Transverse colon (tissue), 4 donors: Measurements from ENCODE around the gene BBX. TPM values are rescaled to one million over a fixed set of nuclear protein-coding genes. Genes with fewer than 3 reads are reported as not detected.

Source experiments
- DNase-seq: peaks from one replicate; pipeline ENCODE4 v3.0.0-alpha.2; 2019
- H3K27ac ChIP-seq, 4 donors: fragments of 200-600 bp; sonication (generic); 2 replicates each; pipeline ENCODE4 v1.5.1; 2016 to 2018; ENCODE audit warnings: inconsistent platforms in 4 of 4
- H3K27me3 ChIP-seq: fragments of 200-600 bp; sonication (generic); 2 replicates; pipeline ENCODE4 v1.5.1; 2017; ENCODE audit warnings: inconsistent platforms
- H3K36me3 ChIP-seq, 4 donors: fragments of 200-600 bp; sonication (generic); 2 replicates each; pipeline ENCODE4 v1.5.1; 2017 to 2019; ENCODE audit warnings: inconsistent platforms in 4 of 4
- H3K4me1 ChIP-seq, 4 donors: fragments of 200-600 bp; sonication (generic); 2 replicates each; pipeline ENCODE4 v1.5.1; 2017 to 2020; ENCODE audit warnings: inconsistent platforms in 4 of 4
- H3K4me3 ChIP-seq, 4 donors: fragments of 200-600 bp; sonication (generic); 1 replicate in 1 of 4; 2 replicates in 3 of 4; pipeline versions ENCODE4 v1.5.1 to v1.6.1; 2017 to 2019; ENCODE audit warnings: inconsistent platforms in 4 of 4
- H3K9me3 ChIP-seq, 2 donors: fragments of 200-600 bp; sonication (generic); 2 replicates each; pipeline ENCODE4 v1.5.1; 2017 to 2019; ENCODE audit warnings: inconsistent platforms in 2 of 2
- EP300 ChIP-seq: sonication (generic); formaldehyde crosslinking; IDR thresholded peaks from one replicate; pipeline ENCODE4 v1.6.1; 2017; ENCODE audit warnings: antibody characterized with exemption, low read depth
- POLR2A ChIP-seq: fragments of 450-650 bp; IDR thresholded peaks from one replicate; pipeline ENCODE4 v1.6.1; 2016; ENCODE audit warnings: antibody characterized with exemption, mild to moderate bottlenecking, moderate library complexity
- POLR2AphosphoS5 ChIP-seq, 3 donors: sonication (generic); formaldehyde crosslinking; IDR thresholded peaks; one replicate each; pipeline ENCODE4 v1.6.1; 2016; ENCODE audit warnings: antibody characterized with exemption in 3 of 3
- WGBS, 2 donors: methylation state at CpG; one replicate each; pipeline ENCODE4 v1.1.5; 2018; ENCODE audit warnings: low coverage in 1 of 2; 5-methylcytosine and 5-hydroxymethylcytosine counted together
- in situ Hi-C, 4 donors: fragments of 200-750 bp; cut with MboI; loops; one replicate each; pipeline versions ENCODE4 v1.15.0 to v1.15.1; 2017; ENCODE audit warnings: low sequenced_read_pairs in 3 of 4, low pct_ligation_motif_present in 1 of 4, low pct_unique_long_range_greater_than_20kb in 1 of 4
- intact Hi-C: fragments of 100-400 bp; cut with DNase I; formaldehyde crosslinking; loops from one replicate; pipeline ENCODE4 v1.15.1; 2023; ENCODE audit warnings: low total_unique reads
- total RNA-seq, 4 donors: library from RNA; depleted of rRNA; stranded (reverse); fragments of >200 nt; gene quantifications; one replicate each; pipeline ENCODE4 v1.1.0, GENCODE V29; 2016
- TF ChIP-seq, protein P1 (sequence below), 5 experiments: fragments of 200-600 bp in 3 of 5; fragments of 450-650 bp in 2 of 5; sonication (generic) in 3 of 5; IDR thresholded peaks; 1 replicate in 2 of 5; 2 replicates in 3 of 5; pipeline ENCODE4 v1.5.1; 2016 to 2017; ENCODE audit warnings: antibody characterized with exemption in 5 of 5, inconsistent platforms in 3 of 5, mild to moderate bottlenecking in 2 of 5, moderate library complexity in 1 of 5

The BBX gene
- total RNA-seq, 4 donors from 2014 or later: 22.5 to 39.6 (median 33.1) TPM

DNA sequence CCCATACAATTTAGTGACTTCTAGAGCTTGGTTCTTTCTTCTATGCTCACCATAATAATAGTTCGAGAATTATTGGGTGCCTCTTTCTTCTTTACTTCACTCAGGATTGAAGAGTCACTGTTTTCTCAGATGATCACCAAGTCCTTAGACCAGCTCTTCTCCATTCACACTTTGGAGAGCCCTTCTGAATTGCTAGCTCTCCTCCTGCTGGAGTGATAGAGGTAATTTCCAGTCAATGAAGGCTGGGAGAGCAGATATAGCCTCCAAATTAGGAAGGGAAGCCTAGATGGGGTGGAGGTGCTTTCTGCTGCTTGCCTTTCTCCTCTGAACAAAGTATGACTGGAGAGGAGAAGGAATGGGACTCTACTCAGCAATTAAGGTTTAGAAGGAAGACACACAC lies 10.7 kb upstream of the BBX start:
- DNase-seq: no peak
- intact Hi-C loops (no loop called here), in situ Hi-C loops (no loop called here)
- 56 to 79% methylated on average over 1 of the region's 1 CpG for WGBS, 2 donors
- no peak overlapping the region for H3K27ac ChIP-seq
- TF ChIP-seq, protein P1, sequence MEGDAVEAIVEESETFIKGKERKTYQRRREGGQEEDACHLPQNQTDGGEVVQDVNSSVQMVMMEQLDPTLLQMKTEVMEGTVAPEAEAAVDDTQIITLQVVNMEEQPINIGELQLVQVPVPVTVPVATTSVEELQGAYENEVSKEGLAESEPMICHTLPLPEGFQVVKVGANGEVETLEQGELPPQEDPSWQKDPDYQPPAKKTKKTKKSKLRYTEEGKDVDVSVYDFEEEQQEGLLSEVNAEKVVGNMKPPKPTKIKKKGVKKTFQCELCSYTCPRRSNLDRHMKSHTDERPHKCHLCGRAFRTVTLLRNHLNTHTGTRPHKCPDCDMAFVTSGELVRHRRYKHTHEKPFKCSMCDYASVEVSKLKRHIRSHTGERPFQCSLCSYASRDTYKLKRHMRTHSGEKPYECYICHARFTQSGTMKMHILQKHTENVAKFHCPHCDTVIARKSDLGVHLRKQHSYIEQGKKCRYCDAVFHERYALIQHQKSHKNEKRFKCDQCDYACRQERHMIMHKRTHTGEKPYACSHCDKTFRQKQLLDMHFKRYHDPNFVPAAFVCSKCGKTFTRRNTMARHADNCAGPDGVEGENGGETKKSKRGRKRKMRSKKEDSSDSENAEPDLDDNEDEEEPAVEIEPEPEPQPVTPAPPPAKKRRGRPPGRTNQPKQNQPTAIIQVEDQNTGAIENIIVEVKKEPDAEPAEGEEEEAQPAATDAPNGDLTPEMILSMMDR (IDR thresholded peaks at IDR 0.05): no peak
- no peak for TF ChIP-seq POLR2AphosphoS5 (IDR thresholded peaks at IDR 0.05)
- TF ChIP-seq EP300: no peak
- TF ChIP-seq POLR2A: no peak
- no peaks in the 10 kb centered on the region for H3K4me1 ChIP-seq
- H3K9me3 ChIP-seq: no peaks in the 10 kb centered on the region
- no peaks in the 10 kb centered on the region for H3K36me3 ChIP-seq
- H3K4me3 ChIP-seq: no peak overlapping the region
- no peaks in the 10 kb centered on the region for H3K27me3 ChIP-seq

DNA sequence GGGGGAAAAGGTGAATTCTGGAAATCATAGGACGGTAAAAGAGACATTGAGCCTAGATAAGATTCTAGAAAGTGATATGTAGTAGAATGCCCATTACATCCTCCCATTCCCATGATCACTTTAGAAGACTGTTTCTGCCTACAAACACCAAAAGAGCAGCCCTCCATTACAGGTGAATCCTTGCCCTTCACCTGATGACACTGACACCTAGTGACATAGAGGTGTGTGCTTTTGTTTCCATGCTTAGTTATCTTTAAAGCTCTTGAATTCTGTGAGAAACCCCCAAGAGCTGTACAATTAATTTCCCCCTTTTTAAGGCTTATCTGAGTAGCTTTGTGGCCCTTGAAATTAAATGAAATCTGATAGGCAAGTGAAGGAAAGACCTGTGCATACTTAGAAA lies 8.3 kb upstream of the BBX start:
- no peaks in the 10 kb centered on the region for H3K36me3 ChIP-seq
- in situ Hi-C loops: no loop called here
- H3K4me1 ChIP-seq: no peaks in the 10 kb centered on the region
- H3K27me3 ChIP-seq: no peaks in the 10 kb centered on the region
- intact Hi-C loops: no loop called here
- WGBS, 2 donors: 82 to 97% methylated on average over 1 of the region's 1 CpG
- H3K9me3 ChIP-seq: no peaks in the 10 kb centered on the region
- no peak overlapping the region for H3K4me3 ChIP-seq
- no peak for DNase-seq
- TF ChIP-seq EP300 (no peak), POLR2AphosphoS5 (IDR thresholded peaks at IDR 0.05) (no peak), POLR2A (no peak)
- H3K27ac ChIP-seq: no peak overlapping the region

DNA sequence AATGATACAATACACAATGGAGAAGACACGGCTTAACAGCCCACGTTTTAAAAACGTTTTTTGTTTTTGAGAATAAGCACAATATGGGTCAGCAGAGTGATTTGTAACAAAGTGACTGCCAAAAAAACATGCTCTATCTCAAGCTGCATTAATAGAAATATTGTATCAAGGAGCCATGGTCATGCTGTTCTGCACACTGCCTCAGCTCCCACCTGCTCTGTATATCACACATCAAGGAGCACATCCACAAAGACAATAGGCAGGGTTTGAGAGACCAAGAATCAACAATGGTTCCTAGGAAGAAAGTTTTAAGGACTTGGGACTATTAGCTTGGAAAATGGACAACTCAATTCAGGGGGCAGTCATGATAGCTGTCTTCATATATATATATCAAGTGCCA lies 6.3 kb upstream of the BBX start:
- Histone ChIP-seq H3K4me1 (no peaks in the 10 kb centered on the region), H3K4me3 (no peak overlapping the region), H3K27ac (no peak overlapping the region), H3K27me3 (no peaks in the 10 kb centered on the region), H3K9me3 (no peaks in the 10 kb centered on the region), H3K36me3 (no peaks in the 10 kb centered on the region)
- in situ Hi-C loops (no loop called here), intact Hi-C loops (no loop called here)
- no peak for DNase-seq
- WGBS, 2 donors: 41 to 52% methylated on average over 3 of the region's 3 CpGs
- TF ChIP-seq, protein P1 (IDR thresholded peaks at IDR 0.05): no peak
- TF ChIP-seq POLR2AphosphoS5 (IDR thresholded peaks at IDR 0.05) (no peak), POLR2A (no peak), EP300 (no peak)

DNA sequence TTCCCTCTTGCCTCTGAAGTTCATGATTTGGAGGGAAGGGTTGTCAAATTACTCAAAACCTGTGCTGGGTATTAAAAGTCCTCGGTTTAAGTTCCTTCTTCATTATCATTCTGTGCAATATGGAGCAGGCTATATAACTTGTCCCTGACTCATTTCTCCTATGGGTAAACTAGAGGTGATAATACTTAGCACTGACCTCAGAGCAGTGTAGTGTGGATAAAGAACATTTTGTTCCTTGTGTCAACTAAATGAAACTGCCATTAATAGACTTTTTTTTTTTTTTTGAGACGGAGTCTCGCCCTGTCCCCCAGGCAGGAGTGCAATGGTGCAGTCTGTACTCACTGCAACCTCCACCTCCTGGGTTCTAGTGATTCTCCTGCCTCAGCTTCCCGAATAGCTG lies 2.2 kb upstream of the BBX start:
- no peak overlapping the region for H3K27ac ChIP-seq
- H3K9me3 ChIP-seq: no peaks in the 10 kb centered on the region
- 83 to 92% methylated on average over 2 to 4 of the region's 4 CpGs for WGBS, 2 donors
- in situ Hi-C loops (no loop called here), intact Hi-C loops (loop anchor here (5.0 kb wide), 1 partner anchor 88 kb away; no protein-coding TSS in a partner anchor)
- no peaks in the 10 kb centered on the region for H3K27me3 ChIP-seq
- no peak for DNase-seq
- H3K4me3 ChIP-seq: no peak overlapping the region
- no peaks in the 10 kb centered on the region for H3K36me3 ChIP-seq
- no peak for TF ChIP-seq POLR2AphosphoS5 (IDR thresholded peaks at IDR 0.05)
- no peak for TF ChIP-seq EP300
- TF ChIP-seq, protein P1 (IDR thresholded peaks at IDR 0.05): no peak
- no peak for TF ChIP-seq POLR2A
- H3K4me1 ChIP-seq: peaks cover 0 to 5% (median 0%) of the 10 kb centered on the region in 4 donors

DNA sequence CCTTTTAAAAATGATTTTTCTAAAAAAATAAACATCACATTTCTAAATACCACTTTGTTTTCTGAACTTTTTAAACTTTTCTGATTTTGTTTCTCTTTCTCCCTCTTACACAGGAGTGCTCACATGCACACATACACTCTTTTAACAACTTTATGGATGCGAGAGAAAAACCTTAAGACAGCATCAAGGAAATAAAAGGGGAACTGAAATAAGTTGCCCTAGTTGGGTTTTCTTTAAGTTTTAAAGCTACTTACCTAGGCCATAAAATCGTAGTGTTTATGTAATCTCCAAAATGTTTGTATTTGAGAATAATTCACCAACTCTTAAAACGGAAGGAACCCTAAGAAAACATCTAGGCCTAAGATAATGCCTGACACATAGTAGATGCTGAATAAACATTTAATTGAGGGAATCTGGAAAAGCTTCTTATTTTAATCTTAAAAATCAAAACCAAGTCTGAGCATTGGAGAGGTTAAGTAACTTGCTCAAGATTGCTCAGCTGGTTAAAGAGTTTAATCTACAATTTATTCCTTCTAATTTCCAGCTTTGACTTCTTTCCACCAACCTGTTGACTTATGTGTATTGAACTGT lies 1.2 kb upstream of the BBX start:
- DNase-seq: no peak
- in situ Hi-C loops: no loop called here
- TF ChIP-seq, protein P1 (IDR thresholded peaks at IDR 0.05): no peak
- TF ChIP-seq POLR2AphosphoS5 (IDR thresholded peaks at IDR 0.05) (no peak), EP300 (no peak), POLR2A (no peak)
- Histone ChIP-seq H3K27me3 (no peaks in the 10 kb centered on the region), H3K27ac (no peak overlapping the region), H3K4me3 (no peak overlapping the region), H3K4me1 (peaks cover 6 to 14% (median 7%) of the 10 kb centered on the region in 4 donors), H3K9me3 (no peaks in the 10 kb centered on the region), H3K36me3 (no peaks in the 10 kb centered on the region)
- 53 to 60% methylated on average over 3 of the region's 3 CpGs for WGBS, 2 donors
- intact Hi-C loops: loop anchor here (5.0 kb wide), 1 partner anchor 89 kb away; no protein-coding TSS in a partner anchor
